Hippocampal formation (tissue), 2 donors: ENCODE measurements around the gene CHRDL2.

ENCODE experiments used
- DNase-seq, 2 donors: peaks; one replicate each; lab custom pipeline; 2025; lab: John Stamatoyannopoulos, UW

CHRDL2 gene

GRCh38 chr11:74710281-74710938, 20.8 kb downstream of the CHRDL2 start:
- DNase-seq: no peak

- DNase-seq: no peak
These were observed 22.1 kb downstream of the CHRDL2 start for GRCh38 chr11:74709175-74709574.

- no peak for DNase-seq
These were observed 23.4 kb downstream of the CHRDL2 start for GRCh38 chr11:74707602-74708510.

- DNase-seq: no peak
These were observed 24.0 kb downstream of the CHRDL2 start for GRCh38 chr11:74707182-74707581.

GRCh38 chr11:74703211-74703610, 28.0 kb downstream of the CHRDL2 start:
- DNase-seq: no peak

- peak; percentile 10 to 40 for DNase-seq
These were observed 28.7 kb downstream of the CHRDL2 start for GRCh38 chr11:74702383-74703007.

- no peak for DNase-seq
These were observed 29.9 kb downstream of the CHRDL2 start for GRCh38 chr11:74701351-74701750.

GRCh38 chr11:74699615-74700396, 31.4 kb downstream of the CHRDL2 start:
- DNase-seq: no peak

GRCh38 chr11:74697722-74698121, 33.5 kb downstream of the CHRDL2 start:
- no peak for DNase-seq

- no peak for DNase-seq
These were observed 34.1 kb downstream of the CHRDL2 start for GRCh38 chr11:74696939-74697675.

GRCh38 chr11:74696500-74696899, 34.7 kb downstream of the CHRDL2 start:
- DNase-seq: no peak

GRCh38 chr11:74695705-74696280, 35.4 kb downstream of the CHRDL2 start:
- DNase-seq: no peak

GRCh38 chr11:74694136-74694930, 36.9 kb downstream of the CHRDL2 start:
- no peak for DNase-seq

- DNase-seq: no peak
These were observed 37.7 kb downstream of the CHRDL2 start for GRCh38 chr11:74693531-74693930.

GRCh38 chr11:74691755-74692154, 39.5 kb downstream of the CHRDL2 start:
- DNase-seq: no peak

GRCh38 chr11:74689666-74690065, 41.6 kb downstream of the CHRDL2 start:
- no peak for DNase-seq

- peak in 1 of 2 donors; percentile 5 for DNase-seq
These were observed 43.8 kb downstream of the CHRDL2 start for GRCh38 chr11:74687237-74688023.

- no peak for DNase-seq
These were observed 44.4 kb downstream of the CHRDL2 start for GRCh38 chr11:74686792-74687191.

GRCh38 chr11:74685905-74686304, 45.3 kb downstream of the CHRDL2 start:
- peak; percentile 21 to 24 for DNase-seq
